GM21717 (cell line): ENCODE data around the gene RGMA.

Source experiments
- ATAC-seq: cut with Tn5 transposase; IDR thresholded peaks from one replicate; pipeline ENCODE4 v1.9.1; 2021; ENCODE audit warnings: mild to moderate bottlenecking, moderate library complexity; ENCODE audit not compliant: unreplicated experiment

RGMA gene

GRCh38 chr15:93093765-93094164 is 4.8 kb upstream of the RGMA start:
- no peak for ATAC-seq

- ATAC-seq, result no peak
Measured at GRCh38 chr15:93091465-93091864, 2.5 kb upstream of the RGMA start.

- ATAC-seq, result no peak
Measured at GRCh38 chr15:93089727-93090305, 805 bp upstream of the RGMA start.

- peak; percentile 22 for ATAC-seq
Measured at GRCh38 chr15:93088200-93088980, 621 bp downstream of the RGMA start.

- ATAC-seq, result peak; percentile 63
Measured at GRCh38 chr15:93087825-93088199, 1.2 kb downstream of the RGMA start.

GRCh38 chr15:93086791-93087190 is 2.2 kb downstream of the RGMA start:
- ATAC-seq, result no peak

- ATAC-seq, result no peak
Measured at GRCh38 chr15:93085692-93086091, 3.3 kb downstream of the RGMA start.

GRCh38 chr15:93082861-93083260 is 6.2 kb downstream of the RGMA start:
- no peak for ATAC-seq

GRCh38 chr15:93081399-93081798 is 7.6 kb downstream of the RGMA start:
- no peak for ATAC-seq

- ATAC-seq, result no peak
Measured at GRCh38 chr15:93080451-93080850, 8.6 kb downstream of the RGMA start.

- ATAC-seq, result no peak
Measured at GRCh38 chr15:93076875-93077274, 12.1 kb downstream of the RGMA start.

GRCh38 chr15:93076217-93076616 is 12.8 kb downstream of the RGMA start:
- no peak for ATAC-seq

- ATAC-seq, result no peak
Measured at GRCh38 chr15:93074599-93074998, 14.4 kb downstream of the RGMA start.

GRCh38 chr15:93073465-93073952 is 15.5 kb downstream of the RGMA start:
- no peak for ATAC-seq

- ATAC-seq, result no peak
Measured at GRCh38 chr15:93072411-93073394, 16.3 kb downstream of the RGMA start.

GRCh38 chr15:93072011-93072410 is 17.0 kb downstream of the RGMA start:
- no peak for ATAC-seq

GRCh38 chr15:93071469-93071936 is 17.5 kb downstream of the RGMA start:
- no peak for ATAC-seq

- no peak for ATAC-seq
Measured at GRCh38 chr15:93070551-93071296, 18.3 kb downstream of the RGMA start.

- ATAC-seq, result no peak
Measured at GRCh38 chr15:93070132-93070531, 18.9 kb downstream of the RGMA start.

- ATAC-seq, result no peak
Measured at GRCh38 chr15:93068581-93069199, 20.3 kb downstream of the RGMA start.
